GM13976 (cell line): ENCODE results near the gene SLC16A10.
"Not testable (repeated sequence)": the region's sequence is repeated elsewhere in the genome, so short reads cannot be mapped to it uniquely, and the experiment has no call there.

Experiments used
- DNase-seq: peaks from one replicate; pipeline ENCODE4 v3.0.0; 2012; ENCODE audit warnings: low spot score
- in situ Hi-C: fragments of 300-500 bp; cut with MboI; formaldehyde crosslinking; loops from one replicate; pipeline ENCODE4 v1.12.0; 2022; ENCODE audit warnings: low sequenced_read_pairs, mixed read lengths, inconsistent platforms; ENCODE audit not compliant: unreplicated experiment
- TF ChIP-seq, protein P1 (sequence below): IDR thresholded peaks from 2 replicates; pipeline ENCODE4 v1.5.1; 2012; ENCODE audit warnings: borderline replicate concordance, mild to moderate bottlenecking; ENCODE audit not compliant: insufficient read depth; ENCODE audit errors: extremely low read depth, missing control alignments, control extremely low read depth

The SLC16A10 gene

DNA sequence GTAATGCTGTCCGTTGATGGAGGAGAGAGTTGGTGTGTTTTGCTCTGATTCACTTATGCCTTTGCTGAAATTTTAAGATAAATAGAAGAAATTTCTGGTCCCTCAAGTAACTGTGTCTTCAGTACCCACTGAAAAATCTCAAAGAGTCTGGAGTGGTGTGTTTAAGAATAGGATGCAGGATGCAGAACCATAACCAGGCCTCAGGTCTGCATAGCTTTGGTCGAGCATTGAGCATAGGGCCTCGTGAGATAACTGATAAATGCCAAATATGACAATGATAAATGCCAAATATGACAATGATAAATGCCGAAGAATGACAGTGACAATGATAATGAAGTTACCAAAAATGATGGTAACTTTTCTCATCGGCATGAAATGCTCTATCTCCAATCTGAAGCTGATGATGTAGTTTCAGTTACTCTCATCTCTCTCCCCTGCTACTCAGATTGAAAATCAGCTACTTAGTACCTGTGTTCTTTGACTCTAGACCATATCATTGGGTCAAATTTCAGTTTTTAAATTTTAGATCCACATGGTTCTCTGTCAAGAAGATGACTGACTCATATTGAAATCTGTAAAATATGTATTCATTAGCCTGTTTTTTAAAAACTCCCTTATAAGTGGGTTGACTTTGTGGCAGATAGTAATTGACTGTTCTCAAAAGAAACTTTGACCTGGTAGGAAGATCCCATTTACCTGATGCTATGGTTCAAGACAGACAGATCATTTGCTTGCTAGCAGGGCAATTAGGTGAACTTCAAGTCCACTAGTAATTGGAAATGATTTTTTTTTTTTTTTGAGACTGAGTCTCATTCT, 96.6 kb downstream of the SLC16A10 start:
- TF ChIP-seq, protein P1, sequence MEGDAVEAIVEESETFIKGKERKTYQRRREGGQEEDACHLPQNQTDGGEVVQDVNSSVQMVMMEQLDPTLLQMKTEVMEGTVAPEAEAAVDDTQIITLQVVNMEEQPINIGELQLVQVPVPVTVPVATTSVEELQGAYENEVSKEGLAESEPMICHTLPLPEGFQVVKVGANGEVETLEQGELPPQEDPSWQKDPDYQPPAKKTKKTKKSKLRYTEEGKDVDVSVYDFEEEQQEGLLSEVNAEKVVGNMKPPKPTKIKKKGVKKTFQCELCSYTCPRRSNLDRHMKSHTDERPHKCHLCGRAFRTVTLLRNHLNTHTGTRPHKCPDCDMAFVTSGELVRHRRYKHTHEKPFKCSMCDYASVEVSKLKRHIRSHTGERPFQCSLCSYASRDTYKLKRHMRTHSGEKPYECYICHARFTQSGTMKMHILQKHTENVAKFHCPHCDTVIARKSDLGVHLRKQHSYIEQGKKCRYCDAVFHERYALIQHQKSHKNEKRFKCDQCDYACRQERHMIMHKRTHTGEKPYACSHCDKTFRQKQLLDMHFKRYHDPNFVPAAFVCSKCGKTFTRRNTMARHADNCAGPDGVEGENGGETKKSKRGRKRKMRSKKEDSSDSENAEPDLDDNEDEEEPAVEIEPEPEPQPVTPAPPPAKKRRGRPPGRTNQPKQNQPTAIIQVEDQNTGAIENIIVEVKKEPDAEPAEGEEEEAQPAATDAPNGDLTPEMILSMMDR = no peak
- no peak for DNase-seq
- in situ Hi-C loops = no loop called here

DNA sequence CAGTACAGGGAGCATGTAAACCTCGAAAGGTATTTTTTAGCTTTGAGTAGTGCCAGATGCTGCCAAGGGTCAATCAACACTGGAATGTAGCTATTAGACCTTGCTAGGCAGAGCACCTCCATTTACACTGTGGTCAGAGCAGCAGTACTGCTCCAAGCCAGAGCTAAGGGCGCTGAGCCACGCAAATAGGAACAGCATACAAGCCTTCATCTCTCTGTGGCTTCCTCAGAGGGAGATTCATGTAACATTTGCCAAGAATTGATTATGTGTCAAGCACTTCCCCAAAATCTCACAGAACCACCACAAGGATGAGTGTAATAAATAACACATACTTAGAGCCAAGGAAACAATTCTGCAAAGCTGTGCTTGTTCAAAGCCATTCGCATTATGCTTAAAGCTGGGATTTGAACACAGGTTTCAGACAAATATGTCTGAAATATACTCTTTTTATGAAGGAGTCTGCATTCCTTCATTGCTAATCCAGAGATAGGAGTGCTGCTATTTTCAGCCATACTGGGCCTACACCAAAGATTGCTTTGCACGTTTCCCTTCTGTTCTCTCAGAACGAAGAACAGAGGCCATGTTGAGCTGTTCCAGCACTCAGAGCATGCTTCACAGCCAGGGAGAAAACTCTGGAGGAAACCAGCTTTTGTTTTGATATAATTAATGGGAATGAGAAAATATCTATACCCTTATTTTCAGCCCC, 97.7 kb downstream of the SLC16A10 start:
- TF ChIP-seq, protein P1 = no peak
- in situ Hi-C loops = no loop called here

DNA sequence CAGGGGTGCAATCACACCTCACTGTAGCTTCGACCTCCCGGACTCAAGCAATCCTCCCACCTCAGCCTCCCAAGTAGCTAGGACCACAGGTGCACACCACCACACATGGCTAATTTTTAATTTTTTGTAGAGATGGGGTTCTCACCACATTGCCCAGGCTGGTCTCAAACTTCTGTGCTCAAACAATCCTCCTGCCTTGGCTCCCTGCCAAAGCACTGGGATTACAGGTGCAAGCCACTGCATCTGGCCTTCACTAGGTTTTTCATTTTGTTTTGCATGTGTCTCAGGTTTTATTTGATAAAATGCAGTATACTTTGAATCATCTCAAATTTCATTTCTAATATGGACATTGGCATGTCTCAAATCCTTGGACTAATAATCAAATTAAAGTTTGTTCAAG, 98.7 kb downstream of the SLC16A10 start:
- no peak for DNase-seq
- TF ChIP-seq, protein P1 = no peak
- in situ Hi-C loops = no loop called here

More for the DNA sequence above, 97.7 kb downstream of the SLC16A10 start:
- DNase-seq = no peak

DNA sequence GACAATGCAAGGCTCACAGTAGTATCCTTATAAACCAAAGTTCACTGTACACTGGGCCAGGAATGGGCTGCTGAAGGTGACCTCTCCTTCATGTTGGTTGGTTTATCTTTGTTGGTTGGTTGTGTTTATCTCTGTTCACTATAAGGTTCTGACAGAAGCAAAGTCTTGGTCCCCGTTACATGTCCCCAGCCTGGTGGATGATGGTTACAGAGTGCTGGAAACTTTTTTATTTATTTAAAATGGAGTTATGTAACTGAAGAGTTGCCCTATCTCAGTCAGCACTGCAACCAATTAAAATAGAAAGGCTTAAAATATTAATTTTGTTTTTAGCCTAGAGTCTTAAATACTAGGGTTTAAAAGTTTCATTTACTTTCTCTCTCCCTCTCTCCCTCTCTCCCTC, 100.6 kb downstream of the SLC16A10 start:
- TF ChIP-seq, protein P1 = no peak
- no peak for DNase-seq
- in situ Hi-C loops = no loop called here

DNA sequence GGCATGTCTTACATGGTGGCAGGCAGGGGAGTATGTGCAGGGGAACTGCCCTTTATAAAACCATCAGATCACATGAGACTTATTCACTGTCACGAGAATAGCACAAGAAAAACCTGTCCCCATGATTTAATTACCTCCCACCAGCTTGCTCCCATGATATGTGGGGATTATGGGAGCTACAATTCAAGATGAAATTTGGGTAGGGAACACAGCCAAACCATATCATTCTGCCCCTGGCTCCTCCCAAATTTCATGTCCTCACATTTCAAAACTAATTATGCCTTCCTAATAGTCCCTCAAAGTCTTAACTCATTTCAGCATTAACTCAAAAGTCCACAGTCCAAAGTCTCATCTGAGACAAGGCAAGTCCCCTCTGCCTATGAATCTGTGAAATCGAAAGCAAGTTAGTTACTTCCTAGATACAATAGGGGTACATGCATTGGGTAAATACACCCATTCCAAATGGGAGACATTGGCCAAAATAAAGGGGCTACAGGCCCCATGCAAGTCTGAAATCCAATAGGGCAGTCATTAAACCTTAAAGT, 102.4 kb downstream of the SLC16A10 start:
- in situ Hi-C loops, DNase-seq: not testable (repeated sequence)

DNA sequence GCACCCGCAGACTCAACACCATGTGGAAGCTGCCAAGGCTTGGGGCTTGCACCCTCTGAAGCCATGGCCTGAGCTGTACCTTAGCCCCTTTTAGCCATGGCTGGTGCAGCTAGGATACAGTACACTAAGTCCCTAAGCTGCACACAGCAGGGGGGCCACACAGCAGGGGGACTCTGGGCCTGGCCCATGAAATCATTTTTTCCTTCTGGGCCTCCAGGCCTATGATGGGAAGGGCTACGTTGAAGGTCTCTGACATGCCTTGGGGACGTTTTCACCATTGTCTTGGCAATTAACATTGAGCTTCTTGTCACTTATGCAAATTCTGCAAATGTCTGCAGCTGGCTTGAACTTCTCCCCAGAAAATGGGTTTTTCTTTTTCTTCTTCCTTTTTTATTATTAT, 103.3 kb downstream of the SLC16A10 start:
- in situ Hi-C loops = no loop called here
- no peak for DNase-seq

DNA sequence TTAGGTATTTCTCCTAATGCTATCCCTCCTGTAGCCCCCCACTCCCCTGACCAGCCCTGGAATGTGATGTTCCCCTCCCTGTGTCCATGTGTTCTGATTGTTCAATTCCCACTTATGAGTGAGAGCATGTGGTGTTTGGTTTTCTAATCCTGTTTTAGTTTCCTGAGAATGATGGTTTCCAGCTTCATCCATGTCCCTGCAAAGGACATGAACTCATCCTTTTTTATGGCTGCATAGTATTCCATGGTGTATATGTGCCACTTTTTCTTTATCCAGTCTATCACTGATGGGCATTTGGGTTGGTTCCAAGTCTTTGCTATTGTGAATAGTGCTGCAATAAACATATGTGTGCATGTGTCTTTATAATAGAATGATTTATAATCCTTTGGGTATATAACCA, 103.8 kb downstream of the SLC16A10 start:
- DNase-seq, in situ Hi-C loops: not testable (repeated sequence)

More for the DNA sequence above, 103.3 kb downstream of the SLC16A10 start:
- TF ChIP-seq, protein P1 = no peak
